ENCODE measurements around the gene MVB12B.
"Not testable (repeated sequence)": the region's sequence is repeated elsewhere in the genome, so short reads cannot be mapped to it uniquely, and the experiment has no call there.

The MVB12B gene

DNA sequence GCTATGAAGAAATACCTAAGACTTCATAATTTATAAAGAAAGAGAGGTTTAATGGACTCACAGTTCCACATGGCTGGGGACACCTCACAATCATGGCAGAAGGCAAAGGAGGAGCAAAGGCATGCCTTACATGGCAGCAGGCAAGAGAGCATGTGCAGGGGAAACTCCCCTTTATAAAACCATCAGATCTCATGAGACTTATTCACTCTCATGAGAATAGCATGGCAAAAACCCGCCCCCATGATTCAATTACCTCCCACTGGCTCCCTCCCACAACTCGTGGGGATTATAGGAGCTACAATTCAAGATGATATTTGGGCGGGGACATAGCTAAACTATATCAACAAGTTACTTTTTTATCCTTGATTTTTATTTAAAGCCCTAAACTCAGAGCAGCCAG, 150.8 kb downstream of the MVB12B start:
- not testable (repeated sequence) for DNase-seq

DNA sequence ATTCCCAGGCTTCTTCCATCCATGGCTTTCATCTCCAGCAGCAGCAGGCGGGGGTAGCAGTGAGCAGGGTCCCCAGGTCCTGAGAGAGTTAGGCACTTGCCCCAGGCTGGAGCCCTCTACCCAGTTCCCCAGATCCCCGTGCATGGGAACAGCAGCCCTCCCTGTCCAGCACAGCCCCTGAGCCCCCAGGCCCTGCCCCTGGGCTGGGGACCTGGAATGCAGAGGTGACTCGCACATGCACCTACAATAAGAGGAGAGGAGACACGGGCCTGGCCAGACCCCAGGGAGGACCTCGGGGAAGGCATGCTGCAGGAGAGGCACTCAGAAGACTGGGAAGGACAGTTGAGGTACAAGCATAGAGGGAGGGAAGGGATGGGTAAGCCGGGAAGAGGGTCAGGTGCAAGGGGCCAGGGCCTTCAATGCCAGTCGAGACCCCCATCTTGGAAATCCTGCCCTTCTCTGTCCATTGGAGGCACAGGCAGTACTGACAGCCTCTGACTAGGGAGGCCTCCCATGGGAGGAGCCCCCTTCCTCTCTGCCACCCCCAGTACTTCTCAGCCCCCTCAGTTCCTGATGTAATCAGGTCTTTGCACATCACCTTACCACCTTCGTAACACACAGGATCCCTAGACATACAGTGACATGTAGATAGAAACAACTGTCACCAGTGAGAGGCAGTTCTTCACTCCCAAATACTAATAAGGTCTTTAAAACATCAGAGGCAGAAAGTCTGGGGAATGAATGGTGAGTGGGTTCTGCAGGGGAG, 151.8 kb downstream of the MVB12B start:
- DNase-seq = no peak

DNA sequence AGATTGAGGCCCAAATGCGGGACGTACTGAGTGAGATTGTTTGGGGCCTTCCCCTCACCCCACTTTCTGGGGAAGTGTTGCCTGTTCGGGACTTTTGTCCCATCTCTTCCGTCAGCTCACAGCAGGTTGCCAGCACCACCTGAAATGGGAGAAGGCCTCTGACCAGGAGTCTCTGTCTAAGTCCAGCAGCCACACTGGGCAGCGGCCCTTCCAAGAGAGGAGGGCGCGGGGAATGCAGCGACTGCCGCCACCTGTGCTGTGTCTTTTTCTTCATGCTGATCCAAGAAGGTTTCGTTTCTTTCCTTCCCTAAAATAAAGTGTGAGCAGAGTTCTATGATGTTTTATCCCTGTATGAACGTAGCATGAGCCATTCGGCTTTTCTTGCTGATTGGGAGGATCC, 152.9 kb downstream of the MVB12B start:
- no peak for DNase-seq

DNA sequence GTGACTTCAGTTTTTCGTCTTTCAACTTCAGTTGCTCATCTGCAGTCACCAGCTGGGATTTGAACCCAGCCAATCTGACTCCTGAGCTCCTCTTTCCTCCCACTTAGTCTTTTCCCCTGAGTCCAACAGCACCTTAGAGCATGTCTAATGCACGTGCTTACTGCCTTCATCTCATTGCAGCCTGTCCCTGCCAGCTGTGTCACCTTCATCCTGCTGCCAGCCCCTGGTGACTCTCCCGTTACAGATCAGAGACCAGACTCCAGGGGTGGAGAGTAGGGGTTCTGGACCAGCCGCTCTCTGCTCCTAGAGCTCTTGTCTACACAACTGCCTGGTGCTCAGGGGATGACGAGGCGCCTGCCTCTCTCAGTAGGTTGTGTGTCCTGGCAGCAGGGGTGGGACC, 154.2 kb downstream of the MVB12B start:
- no peak for DNase-seq

DNA sequence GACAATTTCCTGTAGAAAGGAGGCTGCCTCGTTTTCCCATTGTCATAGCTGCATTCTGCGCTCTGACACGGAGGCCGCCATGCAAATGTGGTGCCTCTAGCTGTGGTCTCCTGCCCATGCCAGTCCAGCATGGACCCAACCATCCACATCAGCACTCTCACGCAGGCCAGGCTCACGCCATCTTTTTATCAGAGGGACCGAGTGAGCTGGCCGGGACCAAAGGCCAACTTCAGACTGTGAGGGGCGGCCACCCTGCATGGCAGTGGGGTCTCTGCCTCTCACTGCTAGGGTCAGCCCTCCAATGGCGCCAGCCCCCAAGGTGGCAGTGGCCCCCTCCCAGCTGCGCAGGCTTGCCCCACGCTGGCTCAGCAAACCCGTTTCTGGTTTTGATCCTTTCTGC, 155.2 kb downstream of the MVB12B start:
- no peak for DNase-seq

DNA sequence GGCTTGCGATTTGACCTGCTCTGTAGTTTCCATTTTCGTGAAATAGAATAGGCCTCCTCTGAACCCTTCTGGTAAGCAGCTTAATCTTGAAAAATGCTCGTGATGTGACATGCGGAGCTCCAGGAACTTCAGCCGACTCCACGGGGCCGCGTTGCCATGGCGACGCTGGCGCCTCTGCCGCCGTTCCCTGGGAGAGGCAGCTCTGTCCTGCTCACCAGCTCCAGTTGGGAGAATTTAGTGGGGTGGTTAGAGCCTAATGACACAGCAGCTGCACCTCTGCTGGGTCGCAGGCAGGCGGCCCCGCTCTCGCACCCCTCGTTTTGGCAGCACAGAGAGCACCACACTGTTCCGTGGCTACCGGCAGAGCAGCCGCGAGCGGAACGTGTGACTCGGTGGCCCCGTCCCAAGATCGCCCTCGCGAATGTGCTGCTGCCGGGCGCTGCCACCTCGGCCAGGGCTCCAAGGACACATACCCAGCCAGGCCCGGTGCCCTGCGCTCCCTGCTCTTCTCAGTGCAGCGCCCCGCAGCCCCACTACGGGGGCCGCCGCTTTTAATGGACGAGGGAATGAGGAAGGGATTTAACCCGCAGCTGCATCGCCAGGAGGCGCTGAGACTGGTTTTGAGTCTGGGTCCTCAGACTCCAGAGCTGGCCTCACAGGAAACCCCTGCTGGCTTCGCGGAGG, 155.9 kb downstream of the MVB12B start:
- no peak for DNase-seq

DNA sequence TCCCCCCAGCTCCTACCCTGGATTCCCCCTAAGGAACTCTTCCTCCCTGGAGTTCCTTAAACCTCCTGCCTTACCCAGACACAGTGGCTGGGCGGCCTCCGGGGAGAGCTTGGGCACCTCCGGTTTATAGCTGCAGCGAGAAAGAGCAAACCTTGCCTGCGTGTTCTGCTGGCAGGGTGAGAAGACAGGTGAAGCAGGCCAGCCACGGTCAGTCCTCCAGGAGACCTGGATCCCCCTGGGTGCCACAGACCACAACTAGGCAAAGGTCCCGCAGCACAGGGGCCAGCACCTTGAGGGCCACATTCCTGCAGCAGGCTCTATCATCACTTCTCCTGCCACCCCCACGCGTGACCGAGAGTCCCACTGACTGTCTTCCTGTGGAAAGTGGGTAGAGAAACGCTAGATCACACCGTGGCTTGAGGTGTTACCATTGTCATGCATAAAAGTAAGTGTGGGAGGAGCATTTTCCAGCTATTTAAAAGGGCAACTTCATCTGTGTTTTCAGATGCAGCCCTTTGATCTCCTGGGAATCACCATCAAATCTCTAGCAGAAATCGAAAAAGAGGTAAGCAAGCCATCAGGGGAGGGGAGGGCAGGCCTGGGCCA, 156.9 kb downstream of the MVB12B start:
- DNase-seq = no peak

DNA sequence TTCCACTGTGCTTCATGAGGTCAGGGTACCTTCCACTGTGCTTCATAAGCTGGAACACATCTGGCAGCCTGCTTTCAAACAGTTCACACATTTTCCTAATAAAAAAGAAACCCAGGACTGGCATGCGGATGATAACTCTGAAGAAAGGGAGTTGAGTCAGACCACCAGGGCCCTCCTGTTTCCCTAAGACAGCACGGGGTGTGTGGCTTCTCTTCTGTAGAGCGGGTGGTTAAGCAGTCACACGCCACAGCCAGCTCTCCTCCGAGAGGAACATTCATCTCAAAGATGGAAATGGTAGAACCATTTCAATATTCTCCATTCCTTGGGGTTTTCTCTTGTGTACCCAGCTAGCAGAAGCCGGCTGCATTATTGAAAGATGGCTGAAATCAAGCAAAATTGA, 159.0 kb downstream of the MVB12B start:
- no peak for DNase-seq

DNA sequence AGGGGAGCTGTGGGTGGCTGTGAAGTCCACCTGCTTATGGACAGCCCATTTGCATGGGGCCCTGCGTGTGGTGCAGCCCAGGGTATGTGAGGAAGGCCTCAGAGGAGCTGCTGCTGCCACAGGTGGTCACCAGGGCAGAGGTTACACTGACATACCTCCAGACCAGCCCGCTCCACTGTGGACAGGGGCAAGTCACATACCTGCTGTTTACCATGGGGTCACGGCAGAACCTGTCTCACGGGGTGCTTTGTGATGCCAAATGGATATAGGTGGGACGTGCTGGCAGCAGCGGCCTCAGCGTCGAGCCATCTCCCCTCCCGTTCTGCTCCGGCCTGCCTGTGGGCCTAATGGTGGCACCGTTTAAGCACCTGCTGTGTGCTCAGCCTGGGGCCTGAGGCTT, 159.6 kb downstream of the MVB12B start:
- no peak for DNase-seq

DNA sequence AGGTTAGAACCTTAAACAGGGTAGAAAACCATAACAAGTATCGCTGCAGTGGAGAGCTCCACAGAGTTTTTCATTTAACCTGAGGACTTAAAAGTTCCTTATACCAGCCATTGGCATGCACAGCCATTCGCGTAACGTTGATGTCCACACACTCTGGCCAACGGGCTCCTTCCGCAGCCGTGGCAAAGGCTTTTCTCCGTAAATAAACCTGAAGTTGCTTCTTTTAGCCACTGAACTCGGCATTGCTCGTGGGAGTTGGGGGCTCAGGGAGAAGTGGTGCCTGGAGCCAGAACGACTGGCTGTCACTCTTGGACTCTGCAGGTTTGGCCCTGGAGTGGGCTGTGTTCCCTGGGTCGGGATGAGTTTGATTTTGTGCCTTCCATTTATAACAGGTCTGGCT, 161.2 kb downstream of the MVB12B start:
- DNase-seq = no peak

DNA sequence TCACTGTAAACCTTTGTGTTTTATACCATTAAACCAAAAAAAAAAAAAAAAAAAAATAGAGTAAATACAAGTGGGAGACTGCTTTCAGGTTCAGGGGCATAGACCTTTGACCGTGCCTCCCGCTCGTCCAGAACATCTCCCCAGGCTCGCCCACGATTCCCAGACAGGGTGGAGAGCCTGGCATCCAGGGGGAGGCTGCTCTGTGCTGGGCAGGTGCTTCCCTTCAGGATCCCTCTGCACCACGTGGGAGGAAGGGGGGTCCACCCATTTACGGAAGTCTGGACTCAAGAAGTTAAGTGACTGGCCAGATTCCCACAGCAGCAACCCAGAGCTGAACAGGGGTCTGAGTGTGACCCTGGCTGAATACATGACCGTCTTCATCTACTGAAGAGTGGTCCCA, 161.7 kb downstream of the MVB12B start:
- no peak for DNase-seq

DNA sequence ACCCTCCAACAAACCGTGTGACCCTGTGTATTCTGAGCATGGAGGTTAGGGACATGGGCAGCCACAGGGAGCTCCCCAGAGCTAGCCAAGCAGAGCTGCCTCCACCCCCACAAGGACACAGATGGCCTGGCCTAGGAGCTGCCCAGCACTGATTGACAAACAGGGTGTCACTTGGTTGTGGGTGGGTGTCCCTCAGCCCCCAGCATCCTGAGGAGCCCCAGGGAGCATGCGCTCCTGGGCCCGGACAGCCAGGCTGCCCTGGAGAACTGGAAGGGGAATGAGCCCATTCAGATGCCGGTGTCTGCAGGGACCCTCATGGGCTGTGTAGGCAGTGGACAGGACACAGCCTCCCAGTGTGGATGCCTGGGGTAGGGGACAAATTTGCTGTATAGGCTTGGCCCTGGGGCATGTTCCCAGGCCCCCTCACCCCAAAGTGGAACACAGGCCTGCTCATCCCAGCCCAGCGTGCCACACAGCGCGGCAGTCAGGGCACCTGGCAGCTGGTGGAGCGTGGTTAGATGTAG, 162.3 kb downstream of the MVB12B start:
- no peak for DNase-seq

DNA sequence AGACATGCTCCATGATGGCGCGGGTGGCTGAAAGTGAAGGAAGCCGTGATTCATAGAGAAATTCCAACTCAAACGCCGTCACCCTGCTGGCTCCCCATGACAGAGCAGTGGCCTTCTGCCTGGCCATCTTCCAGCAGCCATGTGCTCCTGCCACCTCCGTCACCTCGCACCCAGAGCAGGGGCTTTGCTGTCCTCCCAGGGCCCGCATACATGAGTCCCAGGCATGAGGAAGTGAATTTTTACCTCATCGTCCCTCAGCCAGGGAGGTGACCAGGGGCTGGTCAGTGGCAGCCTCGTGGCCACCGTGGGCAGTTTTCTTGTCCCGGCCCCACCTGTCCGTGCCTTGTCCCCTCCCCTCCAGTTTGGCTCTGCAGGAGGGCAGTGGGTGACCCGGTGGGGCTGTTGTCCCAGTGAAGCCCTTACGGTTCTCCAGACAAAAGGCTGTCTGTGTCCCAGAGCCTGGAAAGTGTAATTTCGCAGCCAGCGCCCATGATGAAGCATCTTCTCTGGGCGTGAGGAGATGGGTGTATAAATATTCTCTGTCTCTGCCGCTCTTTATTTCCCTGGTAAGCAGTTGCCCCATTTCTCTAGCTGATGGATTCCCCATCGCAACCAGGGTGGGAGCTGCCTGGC, 163.1 kb downstream of the MVB12B start:
- DNase-seq = no peak

DNA sequence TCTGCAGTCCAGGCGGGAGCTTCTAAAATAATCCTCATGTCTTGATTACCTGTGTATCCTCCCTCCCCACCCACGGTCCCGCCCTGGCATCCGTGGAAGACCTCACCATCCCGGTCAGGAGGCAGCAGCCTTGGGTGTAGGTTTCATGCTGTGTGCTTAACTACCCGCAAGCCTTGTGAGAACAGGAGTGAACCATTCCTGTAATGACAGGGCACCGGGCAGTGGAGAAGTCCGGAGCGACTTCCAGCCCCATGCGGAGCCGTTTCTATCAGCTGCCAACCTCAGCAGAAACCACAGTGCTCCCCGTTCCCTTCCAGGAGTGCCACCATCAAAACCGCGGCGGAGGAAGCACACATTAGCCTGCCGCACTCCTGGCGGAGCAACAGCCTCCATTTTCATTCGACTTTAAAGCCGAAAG, 163.6 kb downstream of the MVB12B start:
- no peak for DNase-seq

DNA sequence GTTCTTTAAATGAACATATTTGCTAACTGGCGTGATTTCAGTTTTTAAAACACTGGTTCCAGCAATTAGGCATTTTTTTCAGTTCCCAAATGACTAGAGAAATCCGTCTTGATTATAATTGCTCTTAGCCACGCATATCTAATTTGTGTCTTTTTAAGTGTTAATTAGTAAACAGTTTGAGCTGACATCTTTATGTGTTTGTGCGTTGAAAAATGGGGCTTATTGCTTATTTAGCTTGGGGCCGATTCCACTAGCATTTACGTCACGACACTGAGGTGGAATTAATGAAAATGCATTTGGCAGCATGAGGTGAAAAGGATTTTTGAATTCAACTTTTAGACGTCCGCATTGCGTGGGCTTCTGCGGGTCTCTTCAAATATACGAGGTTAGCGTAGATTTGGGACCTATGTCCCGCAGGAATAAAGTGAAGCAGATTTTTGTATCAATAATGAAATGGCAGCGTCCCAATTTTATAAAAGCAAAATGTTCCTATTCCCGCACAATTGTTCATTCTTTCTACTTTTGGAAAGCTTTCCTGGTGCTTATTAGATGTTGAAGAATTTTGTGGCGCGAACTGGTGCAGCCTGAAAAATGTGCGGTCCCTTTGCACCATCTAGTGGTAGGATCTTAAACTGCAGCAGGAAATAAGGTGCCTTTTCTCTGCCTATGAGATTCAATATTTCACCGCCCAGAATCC, 164.4 kb downstream of the MVB12B start:
- DNase-seq = peak; percentile 43 to 59

DNA sequence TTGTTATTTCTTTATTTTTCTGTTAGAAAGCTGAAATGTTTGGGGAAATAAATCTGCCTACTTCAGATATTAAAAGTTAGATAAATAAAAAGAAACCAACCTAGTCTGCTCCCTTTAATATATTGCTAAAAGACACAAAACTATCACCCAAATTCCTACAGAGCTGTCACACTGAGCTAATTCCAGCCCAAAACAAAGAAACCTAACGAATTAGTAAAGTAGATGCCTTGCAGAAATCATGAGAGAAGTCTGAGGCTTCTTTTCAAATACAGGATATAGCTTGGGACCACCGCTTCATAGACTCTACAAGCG, 164.9 kb downstream of the MVB12B start:
- DNase-seq = no peak

DNA sequence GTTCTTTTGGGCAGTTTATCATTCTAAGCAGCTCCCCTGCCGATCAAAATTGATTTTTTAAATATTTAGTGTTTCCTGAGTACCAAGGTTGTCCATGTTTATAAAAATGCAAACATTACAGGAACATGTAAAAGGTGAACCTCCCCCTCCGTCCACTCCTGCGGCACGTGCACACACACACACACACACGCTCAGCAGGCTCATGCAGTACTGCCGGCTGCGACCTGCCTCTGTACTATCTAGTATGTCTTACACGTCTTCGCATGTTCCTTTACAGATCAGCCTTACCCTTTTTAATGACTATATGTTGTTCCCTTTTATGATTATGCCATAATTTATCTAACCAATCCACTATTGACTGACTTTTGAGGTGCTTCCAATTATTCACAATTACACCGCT, 165.3 kb downstream of the MVB12B start:
- DNase-seq = no peak

DNA sequence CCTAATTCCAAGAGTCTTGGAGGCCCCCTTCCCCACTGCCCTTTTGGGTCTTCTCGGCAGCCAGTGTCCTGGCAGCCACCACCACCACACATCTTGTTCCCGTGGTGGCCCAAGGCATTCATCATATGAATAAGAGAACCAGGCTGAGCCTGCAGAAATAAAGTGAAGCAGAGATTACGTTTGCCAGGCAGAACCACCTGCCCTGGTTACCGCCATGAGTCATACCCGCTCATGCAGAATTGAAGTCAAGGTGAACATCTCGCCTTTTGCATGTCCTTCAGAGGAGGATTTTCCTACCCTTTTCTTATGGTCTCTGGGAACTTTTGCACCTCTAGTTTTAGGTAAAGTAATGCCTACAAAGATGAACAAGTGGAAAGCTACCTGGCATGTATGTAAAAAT, 167.6 kb downstream of the MVB12B start:
- no peak for DNase-seq

DNA sequence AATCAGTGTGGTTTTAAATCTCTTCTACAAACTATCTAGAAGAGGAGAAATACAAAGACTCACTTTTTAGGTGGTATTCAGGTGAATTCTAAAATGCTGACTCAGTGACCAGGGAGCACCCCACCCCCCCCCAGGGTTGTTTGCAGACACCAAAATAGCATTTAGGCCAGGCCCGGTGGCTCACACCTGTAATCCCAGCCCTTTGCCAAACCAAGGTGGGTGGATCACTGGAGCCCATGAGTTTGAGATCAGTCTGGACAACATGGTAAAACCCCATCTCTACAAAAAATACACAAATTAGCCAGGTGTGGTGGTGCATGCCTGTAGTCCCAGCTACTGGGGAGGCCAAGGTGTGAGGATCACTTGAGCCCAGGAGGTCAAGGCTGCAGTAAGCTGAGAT, 168.1 kb downstream of the MVB12B start:
- DNase-seq = no peak

DNA sequence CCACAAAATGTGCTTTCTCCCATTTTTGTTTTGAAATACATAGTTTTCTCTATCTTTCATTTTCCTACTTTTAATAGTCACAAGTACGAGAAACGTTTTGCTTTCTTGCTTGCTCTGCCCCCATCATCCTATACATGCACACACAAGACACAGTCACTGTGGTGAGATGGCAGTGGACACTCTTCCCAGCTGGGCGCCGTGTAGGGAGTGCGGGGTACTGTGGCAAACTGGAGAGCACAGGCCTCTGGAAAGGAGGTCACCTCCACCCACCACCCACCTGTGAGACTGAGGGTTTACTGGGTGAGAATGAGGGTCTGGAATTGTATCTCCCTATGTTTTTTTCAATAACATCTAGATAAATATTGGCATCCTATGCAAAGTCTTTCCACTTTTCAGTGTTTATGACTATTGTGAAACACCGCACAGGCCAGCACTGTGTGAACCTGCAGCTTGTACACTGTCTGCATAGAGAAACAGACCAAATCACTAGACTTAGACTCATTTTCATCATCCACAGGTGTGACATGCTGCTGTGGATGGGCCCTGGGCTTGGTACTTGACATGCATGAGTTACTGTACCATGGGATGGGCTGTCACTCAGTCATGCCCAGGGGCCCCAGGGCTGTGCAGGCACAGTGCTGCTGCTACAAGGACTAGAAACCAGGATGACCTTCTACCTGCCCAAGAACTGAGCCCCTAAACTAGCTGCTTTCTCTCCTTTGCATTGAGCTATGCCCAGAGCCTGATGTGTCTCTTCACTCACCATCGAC, 169.0 kb downstream of the MVB12B start:
- DNase-seq = no peak

DNA sequence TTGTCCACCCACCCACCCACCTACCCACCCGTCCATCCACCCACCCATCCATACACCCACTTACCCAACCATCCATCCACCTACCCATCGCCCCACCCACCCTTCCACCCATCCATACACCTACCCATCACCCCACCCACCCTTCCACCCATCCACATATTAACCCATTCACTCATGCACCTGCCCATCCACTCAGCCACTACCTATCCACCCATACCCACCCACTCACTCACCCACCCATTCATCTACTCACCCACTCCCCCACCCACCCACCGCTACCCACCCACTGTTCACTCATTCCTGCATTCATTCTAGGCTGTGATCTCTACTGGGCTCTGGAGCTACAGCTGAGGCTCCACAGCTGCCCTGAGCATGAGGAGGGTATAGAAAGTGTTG, 169.6 kb downstream of the MVB12B start:
- no peak for DNase-seq
